Lower leg skin (tissue), 3 donors: ENCODE measurements around the gene GABPB2.

Experiments
- POLR2A ChIP-seq, 2 donors: fragments of 450-650 bp; IDR thresholded peaks; one replicate each; pipeline ENCODE4 v1.6.1; 2016 to 2017; ENCODE audit warnings: antibody characterized with exemption in 2 of 2, mild to moderate bottlenecking in 1 of 2, moderate library complexity in 1 of 2
- TF ChIP-seq, protein P1 (sequence below), 3 donors: fragments of 450-650 bp; IDR thresholded peaks; one replicate each; pipeline ENCODE4 v1.5.1; 2016; ENCODE audit warnings: antibody characterized with exemption in 3 of 3, mild to moderate bottlenecking in 3 of 3, moderate library complexity in 2 of 3

GRCh38 chr1:151144474-151145303, 74.1 kb downstream of the GABPB2 start:
- TF ChIP-seq, protein P1, sequence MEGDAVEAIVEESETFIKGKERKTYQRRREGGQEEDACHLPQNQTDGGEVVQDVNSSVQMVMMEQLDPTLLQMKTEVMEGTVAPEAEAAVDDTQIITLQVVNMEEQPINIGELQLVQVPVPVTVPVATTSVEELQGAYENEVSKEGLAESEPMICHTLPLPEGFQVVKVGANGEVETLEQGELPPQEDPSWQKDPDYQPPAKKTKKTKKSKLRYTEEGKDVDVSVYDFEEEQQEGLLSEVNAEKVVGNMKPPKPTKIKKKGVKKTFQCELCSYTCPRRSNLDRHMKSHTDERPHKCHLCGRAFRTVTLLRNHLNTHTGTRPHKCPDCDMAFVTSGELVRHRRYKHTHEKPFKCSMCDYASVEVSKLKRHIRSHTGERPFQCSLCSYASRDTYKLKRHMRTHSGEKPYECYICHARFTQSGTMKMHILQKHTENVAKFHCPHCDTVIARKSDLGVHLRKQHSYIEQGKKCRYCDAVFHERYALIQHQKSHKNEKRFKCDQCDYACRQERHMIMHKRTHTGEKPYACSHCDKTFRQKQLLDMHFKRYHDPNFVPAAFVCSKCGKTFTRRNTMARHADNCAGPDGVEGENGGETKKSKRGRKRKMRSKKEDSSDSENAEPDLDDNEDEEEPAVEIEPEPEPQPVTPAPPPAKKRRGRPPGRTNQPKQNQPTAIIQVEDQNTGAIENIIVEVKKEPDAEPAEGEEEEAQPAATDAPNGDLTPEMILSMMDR (IDR thresholded peaks at IDR 0.05): no peak
- TF ChIP-seq POLR2A (IDR thresholded peaks at IDR 0.05): no peak
